HG03095 (cell line): ENCODE results near the gene SLC16A2.

Experiments
- ATAC-seq: cut with Tn5 transposase; IDR thresholded peaks from one replicate; pipeline ENCODE4 v1.9.1; 2021; ENCODE audit warnings: moderate library complexity; ENCODE audit not compliant: unreplicated experiment

The SLC16A2 gene

GRCh38 chrX:74421036-74421739 is at the start of gene SLC16A2:
Gene SLC16A2, plus strand, starts transcription at chrX:74421493. Its CDS starts 145 bp downstream, at chrX:74421638.
- ATAC-seq, result no peak

GRCh38 chrX:74372272-74372671 is 49.0 kb upstream of the SLC16A2 start:
- ATAC-seq, result no peak

- ATAC-seq, result no peak
Observed at GRCh38 chrX:74377282-74377681, 44.0 kb upstream of the SLC16A2 start.

- no peak for ATAC-seq
Observed at GRCh38 chrX:74382613-74383012, 38.7 kb upstream of the SLC16A2 start.

GRCh38 chrX:74383611-74384010 is 37.7 kb upstream of the SLC16A2 start:
- no peak for ATAC-seq

- ATAC-seq, result no peak
Observed at GRCh38 chrX:74389016-74389722, 32.1 kb upstream of the SLC16A2 start.

GRCh38 chrX:74395556-74395955 is 25.7 kb upstream of the SLC16A2 start:
- ATAC-seq, result no peak

GRCh38 chrX:74405973-74406489 is 15.3 kb upstream of the SLC16A2 start:
- no peak for ATAC-seq

GRCh38 chrX:74408304-74408703 is 13.0 kb upstream of the SLC16A2 start:
- ATAC-seq, result no peak

- no peak for ATAC-seq
Observed at GRCh38 chrX:74419864-74420195, 1.5 kb upstream of the SLC16A2 start.

- no peak for ATAC-seq
Observed at GRCh38 chrX:74420196-74421035, 877 bp upstream of the SLC16A2 start.

GRCh38 chrX:74421740-74422352 is 553 bp downstream of the SLC16A2 start:
- no peak for ATAC-seq

GRCh38 chrX:74422576-74423288 is 1.4 kb downstream of the SLC16A2 start:
- no peak for ATAC-seq

- ATAC-seq, result no peak
Observed at GRCh38 chrX:74423289-74423998, 2.2 kb downstream of the SLC16A2 start.

- no peak for ATAC-seq
Observed at GRCh38 chrX:74426071-74426470, 4.8 kb downstream of the SLC16A2 start.

- ATAC-seq, result no peak
Observed at GRCh38 chrX:74426615-74427014, 5.3 kb downstream of the SLC16A2 start.

GRCh38 chrX:74431797-74432196 is 10.5 kb downstream of the SLC16A2 start:
- no peak for ATAC-seq

- ATAC-seq, result no peak
Observed at GRCh38 chrX:74434336-74434735, 13.0 kb downstream of the SLC16A2 start.

- ATAC-seq, result no peak
Observed at GRCh38 chrX:74437530-74437929, 16.2 kb downstream of the SLC16A2 start.

- no peak for ATAC-seq
Observed at GRCh38 chrX:74438764-74439163, 17.5 kb downstream of the SLC16A2 start.
